ENCODE results near the gene PRAMEF27.
"Not testable (repeated sequence)": the region's sequence is repeated elsewhere in the genome, so short reads cannot be mapped to it uniquely, and the experiment has no call there.

GRCh38 chr1:13005732-13006131 is 50.6 kb downstream of the PRAMEF27 start:
- not testable (repeated sequence) for TF ChIP-seq EZH2 (IDR thresholded peaks at IDR 0.05; ENCODE audit: borderline replicate concordance, low read depth, low read length, poor library complexity, severe bottlenecking); CTCF (conservative IDR thresholded peaks at IDR 0.05; ENCODE audit: low read depth, low read length)

Measured in A673 (cell line).